K562 (cell line): ENCODE results near the gene FGGY.

Source experiments
- BRCA1 ChIP-seq, 2 experiments: fragments of 450-650 bp in 1 of 2; sonication (generic) in 1 of 2; formaldehyde crosslinking in 1 of 2; IDR thresholded peaks; 2 replicates each; pipeline versions ENCODE4 v1.5.0 to v1.6.1; 2017 to 2020; ENCODE audit warnings: mild to moderate bottlenecking in 1 of 2, missing genetic modification reagents in 1 of 2
- EP300 ChIP-seq: IDR thresholded peaks from 2 replicates; pipeline ENCODE4 v1.6.1; 2012; ENCODE audit warnings: low read length, improper control_type of control experiment
- NR2C2 ChIP-seq, 2 experiments: fragments of 200-800 bp in 1 of 2; sonication (Bioruptor generic) in 1 of 2; sonication (generic) in 1 of 2; formaldehyde crosslinking in 1 of 2; IDR thresholded peaks; 2 replicates each; pipeline versions ENCODE4 v1.6.1 to v1.8.0; 2016 to 2022; ENCODE audit warnings: mild to moderate bottlenecking in 1 of 2, missing compliant biosample characterization in 1 of 2, missing genetic modification characterization in 1 of 2, missing genetic modification reagents in 1 of 2
- POLR2A ChIP-seq: fragments of 450-650 bp; conservative IDR thresholded peaks from 2 replicates; pipeline ENCODE4 v1.6.1; 2016
- ZFX ChIP-seq: sonication (generic); formaldehyde crosslinking; IDR thresholded peaks from 2 replicates; pipeline ENCODE4 v1.8.0; 2022; ENCODE audit warnings: mild to moderate bottlenecking, missing genetic modification reagents, moderate library complexity
- ZNF143 ChIP-seq: sonication (generic); formaldehyde crosslinking; IDR thresholded peaks from 2 replicates; pipeline ENCODE4 v1.9.0; 2022; ENCODE audit warnings: mild to moderate bottlenecking, missing genetic modification reagents
- ZNF780A ChIP-seq: fragments of 250-450 bp; sonication (Bioruptor Pico); IDR thresholded peaks from 2 replicates; pipeline ENCODE4 v1.5.0; 2021; ENCODE audit warnings: mild to moderate bottlenecking

DNA sequence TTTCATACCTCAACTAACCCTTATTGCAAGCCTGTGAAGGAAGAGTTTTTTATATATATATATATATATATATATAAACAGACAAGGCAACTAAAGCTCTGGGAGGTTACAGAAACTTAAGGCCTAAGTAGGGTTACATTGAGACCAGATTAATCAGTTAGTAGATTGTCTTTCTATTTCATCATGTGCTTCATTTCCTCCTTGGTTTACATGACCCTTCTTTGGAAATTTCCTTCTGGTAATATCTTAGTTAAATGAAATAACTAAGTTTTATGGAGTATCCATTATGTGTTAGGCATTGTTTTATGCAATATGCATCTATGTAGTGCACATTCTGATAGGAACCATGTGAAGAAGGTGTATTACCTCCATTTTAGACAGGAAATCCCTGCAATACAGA lies 112.7 kb downstream of the FGGY start:
- no peak for TF ChIP-seq ZNF780A
- no peak for TF ChIP-seq NR2C2 (CRISPR knock-in tag; IDR thresholded peaks at IDR 0.05)
- no peak; the same call in 1 of the 2 replicates for TF ChIP-seq NR2C2 (tag; IDR thresholded peaks at IDR 0.05)
- TF ChIP-seq POLR2A: no peak
- TF ChIP-seq ZFX (CRISPR knock-in tag): no peak
- no peak for TF ChIP-seq BRCA1 (IDR thresholded peaks at IDR 0.05)
- TF ChIP-seq BRCA1 (CRISPR knock-in tag; IDR thresholded peaks at IDR 0.05): no peak
- TF ChIP-seq EP300: no peak
- no peak for TF ChIP-seq ZNF143
